ENCODE data around the gene GRPEL1. TPM values are rescaled to one million over a fixed set of nuclear protein-coding genes. Genes with fewer than 3 reads are reported as not detected.
"Not testable (repeated sequence)": the region's sequence is repeated elsewhere in the genome, so short reads cannot be mapped to it uniquely, and the experiment has no call there.

The GRPEL1 gene
- total RNA-seq, 1 experiment from 2014 or later = 46.6 TPM

DNA sequence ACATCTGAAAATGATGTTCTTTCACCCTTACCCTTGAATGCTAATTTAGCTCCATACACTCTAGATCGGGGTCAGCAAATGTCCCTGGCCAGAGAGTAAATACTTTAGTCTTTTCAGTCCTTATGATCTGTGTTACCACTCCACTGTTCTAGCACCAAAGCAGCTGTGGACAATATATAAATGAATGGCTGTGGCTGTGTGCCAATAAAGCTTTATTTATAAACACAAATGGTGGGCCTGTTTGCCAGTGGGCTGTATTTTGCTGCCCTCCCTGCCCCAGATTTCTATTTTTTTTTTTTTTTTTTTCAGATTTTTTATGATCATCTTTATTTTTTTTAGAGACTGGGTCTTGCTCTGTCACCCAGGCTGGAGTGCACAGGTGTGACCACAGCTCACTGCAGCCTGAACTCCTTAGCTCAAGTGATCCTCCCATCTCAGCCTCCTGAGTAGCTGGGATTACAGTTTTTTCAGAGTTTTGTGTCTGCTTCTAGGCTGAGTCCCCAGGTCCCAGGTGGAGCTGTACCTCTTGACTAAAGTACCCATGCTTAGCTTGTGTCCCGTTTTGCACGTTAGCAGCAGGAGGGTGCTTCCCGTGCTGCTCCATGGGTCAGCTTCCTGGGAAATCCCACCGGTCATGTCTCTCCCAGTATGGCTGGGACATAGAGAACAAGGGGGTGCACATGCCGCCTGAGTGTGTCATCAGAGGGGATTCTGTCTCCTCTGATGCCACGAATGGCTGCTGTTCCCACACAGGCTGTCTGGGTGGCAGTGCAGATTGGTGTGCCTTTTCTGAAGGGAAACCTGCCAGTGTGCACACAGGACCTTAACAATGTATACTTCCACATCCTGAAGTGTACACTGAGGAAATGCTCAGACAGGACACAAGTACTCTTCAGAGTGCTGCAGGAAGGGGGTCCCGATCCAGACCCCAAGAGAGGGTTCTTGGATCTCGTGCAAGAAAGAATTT lies 16.0 kb upstream of the GRPEL1 start:
- ChIA-PET CTCF (interaction anchor here (0.6 kb wide), 1 partner anchor 687 kb away, joined by 3 read pairs; no protein-coding TSS in a partner anchor), POLR2A (interaction anchor here (0.6 kb wide), 1 partner anchor 28 kb away, joined by 3 read pairs; no protein-coding TSS in a partner anchor)
- Histone ChIP-seq H3K27ac (ENCODE audit: low read length) (no peak overlapping the region), H3K9me3 (ENCODE audit: control insufficient read depth, insufficient read depth, low read depth, low read length) (no peaks in the 10 kb centered on the region), H3K4me1 (ENCODE audit: control insufficient read depth, insufficient read depth, low read length) (no peaks in the 10 kb centered on the region), H3K36me3 (ENCODE audit: control insufficient read depth, insufficient read depth, low read length) (no peaks in the 10 kb centered on the region), H3K27me3 (ENCODE audit: control insufficient read depth, insufficient read depth, low read length) (no peaks in the 10 kb centered on the region), H3K4me3 (ENCODE audit: low read depth in 2 of 2, low read length in 2 of 2) (peak overlapping the region; percentile 25 to 48)
- BruUV-seq (replicated peaks) = no TSS peak
- ATAC-seq (peak; percentile 62), DNase-seq (ENCODE audit: low read depth, low spot score) (no peak)
- intact Hi-C loops (cut with micrococcal nuclease; ENCODE audit: unreplicated experiment) (loop anchor here (5.0 kb wide), 1 partner anchor 177 kb away; the partner anchor contains the start of gene TBC1D14), in situ Hi-C loops (cut with HindIII; ENCODE audit: low pct_unique_long_range_greater_than_20kb, low sequenced_read_pairs) (no loop called here)
- TF ChIP-seq POLR2AphosphoS5 (IDR thresholded peaks at IDR 0.05; ENCODE audit: low read depth, low read length) = no peak
- no peak for TF ChIP-seq SIN3A (IDR thresholded peaks at IDR 0.05; ENCODE audit: borderline replicate concordance, insufficient read depth, low read depth, low read length)
- no peak for TF ChIP-seq TCF7L2 (IDR thresholded peaks at IDR 0.05; ENCODE audit: low read depth, low read length)
- TF ChIP-seq, protein P1, sequence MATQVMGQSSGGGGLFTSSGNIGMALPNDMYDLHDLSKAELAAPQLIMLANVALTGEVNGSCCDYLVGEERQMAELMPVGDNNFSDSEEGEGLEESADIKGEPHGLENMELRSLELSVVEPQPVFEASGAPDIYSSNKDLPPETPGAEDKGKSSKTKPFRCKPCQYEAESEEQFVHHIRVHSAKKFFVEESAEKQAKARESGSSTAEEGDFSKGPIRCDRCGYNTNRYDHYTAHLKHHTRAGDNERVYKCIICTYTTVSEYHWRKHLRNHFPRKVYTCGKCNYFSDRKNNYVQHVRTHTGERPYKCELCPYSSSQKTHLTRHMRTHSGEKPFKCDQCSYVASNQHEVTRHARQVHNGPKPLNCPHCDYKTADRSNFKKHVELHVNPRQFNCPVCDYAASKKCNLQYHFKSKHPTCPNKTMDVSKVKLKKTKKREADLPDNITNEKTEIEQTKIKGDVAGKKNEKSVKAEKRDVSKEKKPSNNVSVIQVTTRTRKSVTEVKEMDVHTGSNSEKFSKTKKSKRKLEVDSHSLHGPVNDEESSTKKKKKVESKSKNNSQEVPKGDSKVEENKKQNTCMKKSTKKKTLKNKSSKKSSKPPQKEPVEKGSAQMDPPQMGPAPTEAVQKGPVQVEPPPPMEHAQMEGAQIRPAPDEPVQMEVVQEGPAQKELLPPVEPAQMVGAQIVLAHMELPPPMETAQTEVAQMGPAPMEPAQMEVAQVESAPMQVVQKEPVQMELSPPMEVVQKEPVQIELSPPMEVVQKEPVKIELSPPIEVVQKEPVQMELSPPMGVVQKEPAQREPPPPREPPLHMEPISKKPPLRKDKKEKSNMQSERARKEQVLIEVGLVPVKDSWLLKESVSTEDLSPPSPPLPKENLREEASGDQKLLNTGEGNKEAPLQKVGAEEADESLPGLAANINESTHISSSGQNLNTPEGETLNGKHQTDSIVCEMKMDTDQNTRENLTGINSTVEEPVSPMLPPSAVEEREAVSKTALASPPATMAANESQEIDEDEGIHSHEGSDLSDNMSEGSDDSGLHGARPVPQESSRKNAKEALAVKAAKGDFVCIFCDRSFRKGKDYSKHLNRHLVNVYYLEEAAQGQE (IDR thresholded peaks at IDR 0.05; ENCODE audit: insufficient read depth in 1 of 2, low read depth in 2 of 2, low read length in 1 of 2) = no peak
- TF ChIP-seq, protein P2, sequence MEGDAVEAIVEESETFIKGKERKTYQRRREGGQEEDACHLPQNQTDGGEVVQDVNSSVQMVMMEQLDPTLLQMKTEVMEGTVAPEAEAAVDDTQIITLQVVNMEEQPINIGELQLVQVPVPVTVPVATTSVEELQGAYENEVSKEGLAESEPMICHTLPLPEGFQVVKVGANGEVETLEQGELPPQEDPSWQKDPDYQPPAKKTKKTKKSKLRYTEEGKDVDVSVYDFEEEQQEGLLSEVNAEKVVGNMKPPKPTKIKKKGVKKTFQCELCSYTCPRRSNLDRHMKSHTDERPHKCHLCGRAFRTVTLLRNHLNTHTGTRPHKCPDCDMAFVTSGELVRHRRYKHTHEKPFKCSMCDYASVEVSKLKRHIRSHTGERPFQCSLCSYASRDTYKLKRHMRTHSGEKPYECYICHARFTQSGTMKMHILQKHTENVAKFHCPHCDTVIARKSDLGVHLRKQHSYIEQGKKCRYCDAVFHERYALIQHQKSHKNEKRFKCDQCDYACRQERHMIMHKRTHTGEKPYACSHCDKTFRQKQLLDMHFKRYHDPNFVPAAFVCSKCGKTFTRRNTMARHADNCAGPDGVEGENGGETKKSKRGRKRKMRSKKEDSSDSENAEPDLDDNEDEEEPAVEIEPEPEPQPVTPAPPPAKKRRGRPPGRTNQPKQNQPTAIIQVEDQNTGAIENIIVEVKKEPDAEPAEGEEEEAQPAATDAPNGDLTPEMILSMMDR (IDR thresholded peaks at IDR 0.05) = no peak

DNA sequence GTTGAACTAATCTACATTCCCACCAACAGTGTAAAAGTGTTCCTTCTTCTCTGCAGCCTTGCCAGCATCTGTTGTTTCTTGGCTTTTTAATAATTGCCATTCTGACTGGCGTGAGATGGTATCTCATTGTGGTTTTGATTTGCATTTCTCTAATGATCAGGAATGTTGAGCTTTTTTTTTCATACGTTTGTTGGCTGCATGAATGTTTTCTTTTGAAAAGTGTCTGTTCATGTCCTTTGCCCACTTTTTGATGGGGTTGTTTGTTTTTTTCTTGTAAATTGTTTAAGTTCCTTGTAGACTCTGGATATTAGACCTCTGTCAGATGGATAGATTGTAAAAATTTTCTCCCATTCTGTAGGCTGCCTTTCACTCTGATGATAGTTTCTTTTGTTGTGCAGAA lies 12.0 kb upstream of the GRPEL1 start:
- ATAC-seq; POLR2A ChIA-PET; BruUV-seq (replicated peaks); H3K27me3 ChIP-seq (ENCODE audit: control insufficient read depth, insufficient read depth, low read length); in situ Hi-C loops (cut with HindIII; ENCODE audit: low pct_unique_long_range_greater_than_20kb, low sequenced_read_pairs); H3K4me3 ChIP-seq (ENCODE audit: low read depth in 2 of 2, low read length in 2 of 2); DNase-seq (ENCODE audit: low read depth, low spot score); H3K36me3 ChIP-seq (ENCODE audit: control insufficient read depth, insufficient read depth, low read length); H3K4me1 ChIP-seq (ENCODE audit: control insufficient read depth, insufficient read depth, low read length); H3K27ac ChIP-seq (ENCODE audit: low read length); H3K9me3 ChIP-seq (ENCODE audit: control insufficient read depth, insufficient read depth, low read depth, low read length): not testable (repeated sequence)
- CTCF ChIA-PET = interaction anchor here (0.6 kb wide), 1 partner anchor 478 kb away, joined by 3 read pairs; no protein-coding TSS in a partner anchor
- intact Hi-C loops (cut with micrococcal nuclease; ENCODE audit: unreplicated experiment) = loop anchor here (5.0 kb wide), 1 partner anchor 173 kb away; the partner anchor contains the start of gene TBC1D14

DNA sequence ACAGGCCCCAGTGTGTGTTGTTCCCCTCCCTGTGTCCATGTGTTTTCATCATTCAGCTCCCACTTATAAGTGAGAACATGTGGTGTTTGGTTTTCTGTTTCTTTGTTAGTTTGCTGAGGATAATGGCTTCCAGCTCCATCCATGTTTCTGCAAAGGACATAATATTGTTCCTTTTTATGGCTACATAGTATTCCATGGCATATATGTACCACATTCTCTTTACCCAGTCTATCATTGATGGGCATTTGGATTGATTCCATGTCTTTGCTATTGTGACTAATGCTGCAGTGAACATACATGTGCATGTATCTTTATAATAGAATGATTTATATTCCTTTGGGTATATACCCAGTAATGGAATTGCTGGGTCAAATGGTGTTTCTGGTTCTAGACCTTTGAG lies 11.6 kb upstream of the GRPEL1 start:
- H3K36me3 ChIP-seq (ENCODE audit: control insufficient read depth, insufficient read depth, low read length); DNase-seq (ENCODE audit: low read depth, low spot score); H3K27me3 ChIP-seq (ENCODE audit: control insufficient read depth, insufficient read depth, low read length); intact Hi-C loops (cut with micrococcal nuclease; ENCODE audit: unreplicated experiment); ATAC-seq; H3K9me3 ChIP-seq (ENCODE audit: control insufficient read depth, insufficient read depth, low read depth, low read length); POLR2A ChIA-PET; BruUV-seq (replicated peaks); H3K4me1 ChIP-seq (ENCODE audit: control insufficient read depth, insufficient read depth, low read length); H3K4me3 ChIP-seq (ENCODE audit: low read depth in 2 of 2, low read length in 2 of 2); H3K27ac ChIP-seq (ENCODE audit: low read length); in situ Hi-C loops (cut with HindIII; ENCODE audit: low pct_unique_long_range_greater_than_20kb, low sequenced_read_pairs): not testable (repeated sequence)
- CTCF ChIA-PET = interaction anchor here (0.6 kb wide), 2 partner anchors 170 to 479 kb away, joined by 3 read pairs; no protein-coding TSS in a partner anchor
